ENCODE measurements around the gene MAP4K5.

The MAP4K5 gene

DNA sequence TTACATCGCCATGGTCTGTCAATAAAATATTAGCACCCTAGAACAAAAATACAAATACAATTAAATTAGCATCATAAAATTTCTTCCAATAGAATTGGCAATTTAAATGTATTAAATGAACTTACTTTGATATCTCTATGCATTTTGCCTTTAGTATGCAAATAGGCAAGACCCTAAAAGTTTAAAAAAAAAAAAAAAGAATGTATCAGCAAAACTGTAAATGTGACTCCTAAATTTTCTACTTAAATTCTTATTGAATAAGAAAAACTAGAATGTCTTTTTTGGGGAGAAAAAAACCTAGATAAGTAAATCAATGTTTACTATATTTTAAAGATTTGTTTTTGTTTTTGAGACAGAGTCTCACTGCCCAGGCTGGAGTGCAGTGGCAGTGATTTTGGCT, 56.2 kb downstream of the MAP4K5 start:
- no peak for DNase-seq (ENCODE audit: low read depth)

- no peak for DNase-seq (ENCODE audit: low read depth)
Measured at GRCh38 chr14:50475460-50475859, 56.9 kb downstream of the MAP4K5 start.

- no peak for DNase-seq (ENCODE audit: low read depth)
Measured at GRCh38 chr14:50471838-50472465, 60.4 kb downstream of the MAP4K5 start.

DNA sequence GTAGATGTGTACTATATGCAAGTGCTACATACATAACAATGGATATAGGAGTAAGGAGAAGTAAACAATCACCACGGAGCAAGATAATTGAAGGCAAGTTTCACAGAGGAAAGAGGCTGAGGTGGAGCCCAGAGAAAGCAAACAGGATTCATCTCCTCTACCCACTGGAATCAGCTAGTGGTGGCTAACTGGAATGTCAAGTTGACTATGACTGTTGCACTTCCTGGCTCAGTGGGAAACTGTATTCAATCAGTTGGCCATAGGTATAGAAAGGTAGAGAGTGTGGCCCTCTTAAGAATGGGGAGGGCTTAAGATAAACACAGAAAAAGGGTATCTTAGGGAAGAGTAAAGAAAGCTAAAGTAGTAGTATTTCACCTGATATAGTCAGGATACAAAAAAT, 62.4 kb downstream of the MAP4K5 start:
- no peak for DNase-seq (ENCODE audit: low read depth)

DNA sequence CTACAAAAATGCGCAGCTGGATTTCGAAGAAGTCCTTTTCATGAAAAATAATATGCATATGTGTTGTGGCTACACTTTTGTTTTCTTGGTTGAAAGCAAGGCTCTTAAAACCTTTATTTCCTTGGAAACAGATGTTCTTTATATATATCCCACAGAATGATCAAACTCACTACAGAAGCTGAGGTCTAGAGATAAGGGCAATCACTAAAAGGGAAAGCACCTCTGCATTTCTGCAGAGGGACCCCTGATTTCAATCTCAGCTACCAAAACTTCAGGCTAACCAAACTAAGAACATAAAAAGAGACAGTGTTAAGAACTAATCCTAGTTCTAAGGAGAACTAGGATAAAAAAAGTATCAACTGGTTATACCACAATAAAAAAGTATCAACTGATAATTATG, 70.3 kb downstream of the MAP4K5 start:
- no peak for DNase-seq (ENCODE audit: low read depth)

- DNase-seq (ENCODE audit: low read depth) = no peak
Measured at GRCh38 chr14:50453869-50454268, 78.5 kb downstream of the MAP4K5 start.

DNA sequence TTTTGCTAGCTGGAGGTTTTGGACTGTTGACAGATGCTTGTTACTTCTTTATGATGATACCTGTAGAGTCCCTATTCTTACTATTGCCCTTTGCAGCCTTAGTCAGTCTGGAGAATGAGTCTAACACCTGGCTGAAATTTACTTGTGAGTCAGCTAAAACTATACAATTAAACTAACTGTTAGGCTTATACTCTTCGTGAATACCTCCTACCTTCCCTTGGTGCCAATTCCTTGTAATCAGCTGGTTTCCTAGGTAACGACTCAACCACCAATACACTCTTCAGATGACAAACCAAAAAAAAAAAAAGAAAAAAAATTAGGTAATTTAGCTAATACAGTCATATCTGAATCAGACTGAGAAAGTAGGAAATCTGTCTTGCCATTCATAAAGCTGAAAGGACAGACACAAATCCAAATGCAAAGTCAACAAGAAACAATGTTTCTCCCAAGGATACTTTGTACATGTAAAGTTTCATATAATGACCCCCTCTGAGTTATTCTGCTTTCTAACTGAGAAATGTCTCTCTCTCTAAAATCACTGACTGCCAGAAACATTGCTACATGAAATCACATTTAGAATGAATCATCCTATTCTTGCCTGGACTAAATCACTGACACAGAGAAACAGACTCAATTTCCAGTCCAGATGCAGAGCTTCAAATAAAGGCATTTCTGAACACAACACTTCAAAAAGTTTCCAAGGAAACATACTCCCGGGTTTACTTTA, 79.2 kb downstream of the MAP4K5 start:
- no peak for DNase-seq (ENCODE audit: low read depth)

DNA sequence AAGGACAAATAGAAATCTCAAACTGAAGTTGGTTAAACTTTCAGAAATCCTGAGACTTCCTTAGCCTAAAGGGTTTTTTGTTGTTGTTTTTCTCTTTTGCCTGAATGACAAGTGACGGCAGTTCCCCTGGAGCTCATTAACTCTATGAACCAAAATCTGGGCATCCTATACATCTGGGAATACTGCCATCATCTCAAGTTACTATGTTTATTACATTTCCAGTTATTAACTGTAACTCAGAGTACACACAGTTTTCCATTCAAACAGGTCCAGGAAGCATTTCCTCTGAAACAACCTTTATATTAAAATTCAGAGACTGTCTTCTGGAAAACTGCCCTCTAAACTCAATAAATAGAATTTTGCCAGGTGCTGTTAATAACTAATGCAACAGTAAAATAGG, 80.1 kb downstream of the MAP4K5 start:
- no peak for DNase-seq (ENCODE audit: low read depth)

- DNase-seq (ENCODE audit: low read depth) = no peak
Measured at GRCh38 chr14:50451854-50452253, 80.5 kb downstream of the MAP4K5 start.

DNA sequence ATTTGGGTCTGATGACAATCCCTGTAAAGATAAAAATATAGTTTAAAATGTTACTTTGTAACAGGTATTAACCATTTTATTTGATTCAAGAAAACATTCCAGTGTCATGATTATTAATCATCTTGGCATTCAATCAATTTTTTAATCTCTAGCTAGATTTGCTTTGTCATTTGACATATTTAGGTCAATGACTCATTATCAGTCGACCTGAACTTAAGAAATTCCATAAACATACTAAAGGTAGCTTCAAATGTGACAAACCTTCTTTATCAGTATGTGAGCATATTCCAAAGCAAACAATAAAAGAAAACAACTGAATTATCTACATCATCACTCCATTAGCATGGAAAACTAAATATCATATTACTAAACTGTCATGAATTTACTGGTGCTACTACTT, 84.9 kb downstream of the MAP4K5 start:
- no peak for DNase-seq (ENCODE audit: low read depth)

DNA sequence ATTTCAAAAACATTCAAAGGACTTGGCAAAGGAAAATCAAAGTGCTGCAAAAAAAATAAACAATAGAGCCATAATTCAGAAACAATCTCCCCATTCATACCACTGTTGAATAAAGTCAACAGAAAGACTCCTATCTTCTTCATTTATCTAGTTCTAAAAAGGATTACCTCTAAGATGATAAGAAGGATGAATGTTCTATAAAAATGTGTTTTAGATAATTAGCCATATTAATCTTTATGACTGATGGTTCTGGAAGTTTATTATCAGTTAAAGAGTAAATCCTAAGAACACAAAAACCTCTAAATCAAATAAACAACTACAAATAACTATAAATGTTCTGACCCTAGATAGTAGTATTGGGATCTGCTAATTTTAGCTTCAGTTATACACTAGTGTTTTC, 97.8 kb downstream of the MAP4K5 start:
- no peak for DNase-seq (ENCODE audit: low read depth)

DNA sequence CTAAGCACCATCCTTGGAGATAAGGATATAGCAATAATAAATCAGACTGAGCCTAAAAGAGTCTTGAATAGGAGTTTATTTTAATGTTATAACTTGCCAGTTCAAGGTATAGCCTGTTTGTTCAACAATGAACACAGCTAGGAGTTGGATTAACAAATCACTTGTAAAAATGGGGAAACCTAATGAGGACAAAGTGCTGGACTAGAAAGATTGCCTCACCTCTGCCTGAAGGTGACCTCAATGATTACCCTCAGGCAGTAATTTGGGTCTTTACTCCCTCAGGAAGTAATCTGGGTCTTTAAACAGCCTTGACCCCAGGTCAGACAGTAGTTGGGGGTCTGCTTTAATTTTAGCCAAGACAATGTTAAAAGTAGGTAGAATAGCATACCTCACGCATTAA, 100.2 kb downstream of the MAP4K5 start:
- no peak for DNase-seq (ENCODE audit: low read depth)

DNA sequence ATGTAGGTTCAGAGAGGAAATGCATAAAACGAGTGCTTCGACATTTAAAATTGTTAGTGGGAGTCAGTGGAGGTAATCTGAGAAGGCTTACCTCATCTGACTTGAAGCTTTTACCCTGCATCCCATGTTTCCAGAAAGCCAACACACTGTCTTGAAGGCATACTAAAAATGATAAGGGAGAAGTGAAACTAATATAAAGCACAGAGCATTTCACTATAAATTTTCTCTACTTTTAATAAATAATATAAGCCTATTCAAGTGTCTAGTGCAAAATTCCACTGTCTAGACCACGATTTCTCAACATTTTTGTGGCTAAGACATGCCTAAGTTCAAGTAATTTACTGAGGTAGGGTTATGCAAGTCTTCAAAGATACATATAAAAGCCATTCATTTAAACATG, 106.6 kb downstream of the MAP4K5 start:
- DNase-seq (ENCODE audit: low read depth) = no peak

- DNase-seq (ENCODE audit: low read depth) = no peak
Measured at GRCh38 chr14:50425105-50425504, 107.3 kb downstream of the MAP4K5 start.

GRCh38 chr14:50423529-50423928, 108.8 kb downstream of the MAP4K5 start:
- DNase-seq (ENCODE audit: low read depth) = no peak

GRCh38 chr14:50421499-50421898, 110.9 kb downstream of the MAP4K5 start:
- DNase-seq (ENCODE audit: low read depth) = no peak

GRCh38 chr14:50417853-50418252, 114.5 kb downstream of the MAP4K5 start:
- DNase-seq (ENCODE audit: low read depth) = no peak

DNA sequence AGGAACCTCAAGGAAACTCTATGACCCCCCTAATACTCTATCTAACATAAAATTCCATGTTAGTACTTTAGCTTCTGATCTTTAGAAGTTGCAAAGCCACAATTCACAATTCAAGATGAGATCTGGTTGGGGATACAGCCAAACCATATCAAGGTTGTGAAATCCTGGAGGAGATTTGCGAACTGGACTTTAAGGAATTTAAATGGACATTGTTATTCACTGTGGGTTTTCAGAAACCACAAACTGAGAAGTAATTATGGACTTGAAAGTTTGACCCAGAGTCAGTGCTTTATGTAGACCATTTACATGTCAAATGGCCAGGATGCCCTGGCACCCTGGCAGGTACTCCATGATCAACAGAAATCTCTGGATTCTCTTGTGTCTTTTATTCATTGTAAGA, 121.4 kb downstream of the MAP4K5 start:
- DNase-seq (ENCODE audit: low read depth) = no peak

- DNase-seq (ENCODE audit: low read depth) = no peak
Measured at GRCh38 chr14:50410071-50410470, 122.3 kb downstream of the MAP4K5 start.

DNA sequence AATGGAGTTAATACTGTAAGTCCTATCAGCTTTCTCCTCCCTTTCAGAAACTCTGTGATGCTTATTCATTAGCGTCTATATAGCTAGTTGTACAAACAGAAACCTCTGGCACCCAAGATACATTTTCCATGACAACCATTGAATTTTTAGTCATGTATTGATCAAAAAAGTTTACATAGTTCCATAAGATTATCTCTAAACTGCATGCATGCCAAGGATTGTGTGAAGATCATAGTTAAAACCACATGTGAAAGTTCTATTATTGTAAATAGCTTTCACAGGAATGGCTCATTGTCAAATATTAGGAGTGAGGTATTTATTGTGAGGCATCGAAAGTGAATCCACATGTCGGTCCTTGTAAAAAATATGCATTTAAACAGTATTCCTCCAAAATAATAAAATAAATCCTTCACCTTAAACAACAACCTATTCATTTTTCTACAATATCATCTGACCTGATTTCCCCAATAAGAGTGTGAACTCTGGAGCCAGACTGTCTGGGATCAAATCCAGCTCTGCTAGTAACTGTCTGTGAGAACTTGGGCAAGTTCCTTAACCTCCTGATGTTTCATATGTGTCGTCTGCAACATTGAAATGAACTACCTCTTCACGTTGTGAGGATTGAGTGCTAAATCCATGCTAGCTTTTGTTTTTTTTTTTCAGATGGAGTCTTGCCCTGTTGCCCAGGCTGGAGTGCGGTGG, 125.1 kb downstream of the MAP4K5 start:
- no peak for DNase-seq (ENCODE audit: low read depth)

DNA sequence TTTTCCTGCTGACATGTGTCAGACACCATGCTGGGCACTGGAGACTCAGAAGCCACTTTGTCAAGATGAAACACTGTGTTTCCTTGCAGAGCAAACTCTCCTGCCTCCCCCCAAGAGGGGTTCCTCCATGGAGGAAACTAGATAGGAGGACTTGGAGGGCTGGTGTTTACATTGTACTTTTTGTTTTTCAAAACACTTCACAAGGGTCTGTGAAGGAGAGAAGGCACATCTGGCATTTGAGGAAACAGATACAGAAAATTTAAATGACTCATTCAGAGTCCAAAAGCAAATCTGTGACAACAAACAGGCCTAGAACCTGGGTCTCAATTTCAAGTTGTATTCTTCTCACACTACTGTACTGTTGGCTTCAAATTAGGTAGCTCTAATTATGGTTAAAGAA, 128.9 kb downstream of the MAP4K5 start:
- DNase-seq (ENCODE audit: low read depth) = no peak

DNA sequence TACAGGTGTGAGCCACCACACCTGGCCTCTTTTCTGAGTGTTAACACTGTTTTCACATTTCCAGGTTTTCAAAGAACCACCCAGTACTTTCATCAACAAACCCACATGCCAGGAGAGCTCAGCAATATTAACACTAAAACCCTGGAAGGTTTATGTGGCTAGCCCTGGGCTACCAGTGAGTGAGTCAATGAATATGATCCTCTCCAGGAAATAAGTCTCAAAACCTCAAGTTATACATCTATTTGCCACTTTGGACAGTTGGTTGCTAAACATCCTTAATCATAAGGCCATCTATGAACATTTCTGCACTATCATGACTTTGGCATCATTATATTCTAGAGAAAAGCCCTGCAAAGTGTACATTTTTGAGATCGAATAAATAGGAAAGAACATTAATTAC, 129.4 kb downstream of the MAP4K5 start:
- no peak for DNase-seq (ENCODE audit: low read depth)

DNA sequence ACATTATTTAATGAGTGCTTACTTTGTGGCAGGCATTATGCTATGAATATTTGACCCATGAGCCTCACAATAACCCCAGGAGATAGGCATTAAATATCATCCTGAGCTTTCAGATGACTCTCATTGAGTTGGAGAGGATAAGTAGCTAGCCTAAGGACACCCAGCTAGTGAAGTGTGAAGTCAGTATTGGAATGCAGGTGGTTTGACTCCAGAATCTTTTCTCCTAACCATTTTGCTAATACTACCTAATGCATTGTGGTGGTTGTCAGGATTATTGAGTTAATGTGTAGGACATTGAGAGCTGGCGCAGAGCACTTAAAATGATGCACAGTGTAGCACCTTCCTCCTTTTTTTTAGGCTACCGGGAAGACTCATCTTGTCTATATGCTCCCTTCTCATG, 131.9 kb downstream of the MAP4K5 start:
- DNase-seq (ENCODE audit: low read depth) = no peak

Measured in stimulated activated CD8-positive, alpha-beta memory T cell treated with anti-CD3 and anti-CD28 coated beads, Interleukin-12 subunit alpha, Interleukin-12 subunit beta, amount 100 ng/mL, for 4 hours (primary cell).